Progenitor cell of endocrine pancreas (in vitro differentiated cells): ENCODE results near the gene KLHL41. TPM values are rescaled to one million over a fixed set of nuclear protein-coding genes. Genes with fewer than 3 reads are reported as not detected.

Experiments
- DNase-seq: peaks from one replicate; pipeline ENCODE4 v3.0.0; 2021; ENCODE audit warnings: low spot score; ENCODE audit not compliant: unreplicated experiment
- H3K27ac Mint-ChIP-seq: 2 replicates; pipeline ENCODE4 v1.8.0; 2021; ENCODE audit warnings: mild to moderate bottlenecking, moderate library complexity, mixed read lengths
- H3K27me3 Mint-ChIP-seq: 2 replicates; pipeline ENCODE4 v1.8.0; 2021; ENCODE audit warnings: mixed read lengths
- H3K36me3 Mint-ChIP-seq: 2 replicates; pipeline ENCODE4 v1.8.0; 2022; ENCODE audit warnings: mixed read lengths; ENCODE audit not compliant: insufficient read depth
- H3K4me1 Mint-ChIP-seq: 2 replicates; pipeline ENCODE4 v1.8.0; 2021; ENCODE audit warnings: low read depth, mixed read lengths
- H3K4me3 Mint-ChIP-seq: 2 replicates; pipeline ENCODE4 v1.8.0; 2021; ENCODE audit warnings: low read depth, mild to moderate bottlenecking, moderate library complexity, mixed read lengths
- H3K9me3 Mint-ChIP-seq: 2 replicates; pipeline ENCODE4 v1.8.0; 2021; ENCODE audit warnings: low read depth, mixed read lengths
- total RNA-seq: library from RNA; stranded (reverse); gene quantifications from 2 replicates; pipeline ENCODE4 v1.2.1, GENCODE V29; 2021
- TF ChIP-seq, protein P1 (sequence below): fragments of 200-600 bp; sonication (generic); IDR thresholded peaks from one replicate; pipeline ENCODE4 v1.5.0; 2021; ENCODE audit warnings: antibody characterized with exemption, mild to moderate bottlenecking; ENCODE audit not compliant: unreplicated experiment

The KLHL41 gene
- total RNA-seq, 1 donor from 2014 or later = 0.36 TPM

DNA sequence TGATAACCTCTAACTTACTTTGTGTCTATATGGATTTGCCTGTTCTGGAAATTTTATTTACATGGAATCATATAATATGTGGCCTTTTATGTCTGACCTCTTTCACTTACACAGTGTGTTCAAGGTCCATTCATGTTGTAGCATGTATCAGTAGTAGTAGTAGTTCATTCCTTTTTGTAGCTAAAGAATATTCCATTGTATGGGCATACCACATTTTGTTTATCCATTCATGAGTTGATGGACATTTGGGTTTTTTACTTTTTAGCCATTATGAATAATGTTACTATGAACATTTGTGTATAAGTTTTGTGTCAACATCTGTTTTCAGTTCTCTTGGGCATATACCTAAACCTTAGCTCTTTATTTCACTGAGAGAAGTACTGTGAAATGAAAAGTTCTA lies 18.7 kb upstream of the KLHL41 start:
- no peak overlapping the region for H3K27ac Mint-ChIP-seq
- TF ChIP-seq, protein P1, sequence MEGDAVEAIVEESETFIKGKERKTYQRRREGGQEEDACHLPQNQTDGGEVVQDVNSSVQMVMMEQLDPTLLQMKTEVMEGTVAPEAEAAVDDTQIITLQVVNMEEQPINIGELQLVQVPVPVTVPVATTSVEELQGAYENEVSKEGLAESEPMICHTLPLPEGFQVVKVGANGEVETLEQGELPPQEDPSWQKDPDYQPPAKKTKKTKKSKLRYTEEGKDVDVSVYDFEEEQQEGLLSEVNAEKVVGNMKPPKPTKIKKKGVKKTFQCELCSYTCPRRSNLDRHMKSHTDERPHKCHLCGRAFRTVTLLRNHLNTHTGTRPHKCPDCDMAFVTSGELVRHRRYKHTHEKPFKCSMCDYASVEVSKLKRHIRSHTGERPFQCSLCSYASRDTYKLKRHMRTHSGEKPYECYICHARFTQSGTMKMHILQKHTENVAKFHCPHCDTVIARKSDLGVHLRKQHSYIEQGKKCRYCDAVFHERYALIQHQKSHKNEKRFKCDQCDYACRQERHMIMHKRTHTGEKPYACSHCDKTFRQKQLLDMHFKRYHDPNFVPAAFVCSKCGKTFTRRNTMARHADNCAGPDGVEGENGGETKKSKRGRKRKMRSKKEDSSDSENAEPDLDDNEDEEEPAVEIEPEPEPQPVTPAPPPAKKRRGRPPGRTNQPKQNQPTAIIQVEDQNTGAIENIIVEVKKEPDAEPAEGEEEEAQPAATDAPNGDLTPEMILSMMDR = no peak
- peaks cover 3% of the 10 kb centered on the region for H3K9me3 Mint-ChIP-seq
- no peak for DNase-seq
- H3K4me3 Mint-ChIP-seq = no peak overlapping the region
- no peaks in the 10 kb centered on the region for H3K27me3 Mint-ChIP-seq
- H3K4me1 Mint-ChIP-seq = peaks cover 5% of the 10 kb centered on the region
- peaks cover 11% of the 10 kb centered on the region for H3K36me3 Mint-ChIP-seq

DNA sequence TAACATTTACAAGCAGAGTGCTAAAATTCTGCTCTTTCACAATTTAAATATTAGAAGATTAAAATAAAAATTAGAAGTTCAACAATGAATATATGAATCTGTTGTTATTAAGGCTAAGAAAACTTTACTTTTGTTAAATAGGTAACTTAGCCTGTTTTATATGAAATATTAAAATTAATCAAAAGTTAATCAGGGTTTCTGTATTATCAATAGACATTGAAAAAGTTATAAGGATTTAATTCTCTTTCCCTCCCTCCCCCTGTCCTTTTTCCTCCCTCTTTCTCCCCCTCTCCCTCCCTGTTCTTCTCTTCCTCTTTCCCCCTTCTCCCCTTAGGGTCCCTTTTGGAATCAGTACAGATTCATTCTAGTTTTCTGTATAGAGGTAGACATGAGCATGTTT lies 18.1 kb upstream of the KLHL41 start:
- H3K9me3 Mint-ChIP-seq = peaks cover 3% of the 10 kb centered on the region
- H3K27me3 Mint-ChIP-seq = no peaks in the 10 kb centered on the region
- no peak overlapping the region for H3K27ac Mint-ChIP-seq
- no peak overlapping the region for H3K4me3 Mint-ChIP-seq
- TF ChIP-seq, protein P1 = no peak
- peaks cover 11% of the 10 kb centered on the region for H3K36me3 Mint-ChIP-seq
- H3K4me1 Mint-ChIP-seq = peaks cover 5% of the 10 kb centered on the region
- no peak for DNase-seq

DNA sequence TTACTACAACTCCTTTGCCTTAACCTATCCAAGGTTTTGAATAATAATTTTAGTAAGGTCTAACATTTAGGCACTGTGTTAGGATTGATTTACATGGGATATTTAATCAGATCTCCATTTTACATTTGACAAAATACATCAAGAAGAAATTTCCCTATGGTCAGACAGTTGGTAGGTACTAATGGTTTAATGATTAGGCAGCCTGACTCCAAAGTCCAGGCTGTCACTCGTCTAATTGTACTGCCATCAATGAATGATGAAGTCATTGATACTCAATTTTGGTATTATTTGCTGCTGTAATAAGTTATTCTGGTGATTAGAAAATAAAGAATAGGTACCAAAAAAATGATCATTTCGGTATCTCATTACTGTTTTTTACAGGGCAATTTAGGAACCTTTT lies 16.1 kb upstream of the KLHL41 start:
- Mint-ChIP-seq H3K27ac (no peak overlapping the region), H3K36me3 (peaks cover 13% of the 10 kb centered on the region), H3K4me1 (peaks cover 5% of the 10 kb centered on the region), H3K4me3 (no peak overlapping the region), H3K9me3 (peaks cover 3% of the 10 kb centered on the region), H3K27me3 (no peaks in the 10 kb centered on the region)
- DNase-seq = no peak
- TF ChIP-seq, protein P1 = no peak

DNA sequence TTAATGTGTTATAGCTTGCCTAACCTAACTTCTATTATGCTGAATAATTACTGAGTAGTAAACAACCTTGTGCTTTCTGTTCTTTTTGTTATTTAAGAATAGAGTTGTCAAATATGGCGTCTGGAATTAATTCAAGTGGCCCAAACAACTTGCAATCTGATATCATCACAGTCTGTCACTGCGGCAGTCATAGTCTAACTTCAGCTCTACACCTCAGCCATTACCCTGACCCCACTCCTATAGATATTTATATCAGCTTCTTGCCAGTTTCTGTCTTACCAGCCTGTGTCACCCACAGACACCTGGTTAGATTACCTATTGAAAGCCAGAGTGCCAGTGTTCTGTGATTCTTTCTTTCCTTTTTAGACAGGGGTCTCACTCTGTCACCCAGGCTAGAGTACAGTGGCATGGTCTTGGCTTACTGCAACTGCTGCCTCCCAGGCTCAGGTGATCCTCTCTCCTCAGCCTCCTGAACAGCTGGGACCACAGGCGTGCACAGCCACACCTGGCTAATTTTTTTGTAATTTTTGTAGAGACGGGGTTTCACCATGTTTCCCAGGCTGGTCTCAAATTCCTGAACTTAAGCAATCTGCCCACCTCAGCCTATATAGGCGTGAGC lies 14.1 kb upstream of the KLHL41 start:
- H3K27ac Mint-ChIP-seq = no peak overlapping the region
- no peak overlapping the region for H3K4me3 Mint-ChIP-seq
- peaks cover 10% of the 10 kb centered on the region for H3K36me3 Mint-ChIP-seq

DNA sequence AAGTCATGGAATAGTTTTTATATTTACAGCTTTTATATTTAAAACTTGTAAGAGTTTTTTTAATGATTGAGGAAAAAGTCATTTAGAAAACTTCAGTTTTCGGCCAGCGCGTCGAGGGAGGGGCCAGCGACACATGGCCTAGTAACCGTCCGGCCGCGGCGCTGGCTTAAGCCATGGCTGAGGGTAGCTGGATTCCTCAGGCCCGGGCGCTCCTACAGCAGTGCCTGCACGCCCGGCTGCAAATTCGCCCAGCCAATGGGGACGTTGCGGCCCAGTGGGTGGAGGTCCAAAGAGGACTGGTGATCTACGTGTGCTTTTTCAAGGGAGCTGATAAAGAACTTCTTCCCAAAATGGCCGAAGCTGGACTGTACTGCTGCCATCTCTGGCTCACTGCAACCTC lies 4.9 kb upstream of the KLHL41 start:
- peaks cover 19% of the 10 kb centered on the region for H3K36me3 Mint-ChIP-seq
- no peaks in the 10 kb centered on the region for H3K4me1 Mint-ChIP-seq

More for the DNA sequence above, 14.1 kb upstream of the KLHL41 start:
- H3K27me3 Mint-ChIP-seq = no peaks in the 10 kb centered on the region
- peaks cover 3% of the 10 kb centered on the region for H3K9me3 Mint-ChIP-seq
- peaks cover 5% of the 10 kb centered on the region for H3K4me1 Mint-ChIP-seq
- DNase-seq = no peak
- TF ChIP-seq, protein P1 = no peak

More for the DNA sequence above, 4.9 kb upstream of the KLHL41 start:
- no peak overlapping the region for H3K27ac Mint-ChIP-seq
- no peak overlapping the region for H3K4me3 Mint-ChIP-seq
- H3K27me3 Mint-ChIP-seq = no peaks in the 10 kb centered on the region
- H3K9me3 Mint-ChIP-seq = no peaks in the 10 kb centered on the region
- DNase-seq = no peak
- TF ChIP-seq, protein P1 = no peak
